ENCODE results near the gene PSMA3. TPM values are rescaled to one million over a fixed set of nuclear protein-coding genes. Genes with fewer than 3 reads are reported as not detected.
A peak's percentile ranks its signal among the peaks of the same experiment; 100 is the strongest.

PSMA3 gene
- total RNA-seq, 1 donor from 2014 or later: 132 TPM

- Histone ChIP-seq H3K27ac (no peak overlapping the region), H3K9me3 (no peaks in the 10 kb centered on the region), H3K4me1 (peaks cover 52% of the 10 kb centered on the region), H3K36me3 (peaks cover 74% of the 10 kb centered on the region), H3K4me3 (no peak overlapping the region), H3K27me3 (ENCODE audit: low read depth) (no peaks in the 10 kb centered on the region)
- ATAC-seq (no peak), DNase-seq (no peak)
- intact Hi-C loops (cut with DNase I): no loop called here
- TF ChIP-seq CTCF (IDR thresholded peaks at IDR 0.05): no peak
These were observed 31.0 kb downstream of the PSMA3 start for GRCh38 chr14:58275527-58276190.

GRCh38 chr14:58276208-58276607 is 31.6 kb downstream of the PSMA3 start:
- H3K4me1 ChIP-seq: peaks cover 56% of the 10 kb centered on the region
- H3K27me3 ChIP-seq (ENCODE audit: low read depth): no peaks in the 10 kb centered on the region
- no peak for ATAC-seq
- TF ChIP-seq CTCF (IDR thresholded peaks at IDR 0.05): no peak
- no peaks in the 10 kb centered on the region for H3K9me3 ChIP-seq
- intact Hi-C loops (cut with DNase I): no loop called here
- H3K36me3 ChIP-seq: peaks cover 69% of the 10 kb centered on the region
- no peak overlapping the region for H3K4me3 ChIP-seq
- no peak for DNase-seq
- no peak overlapping the region for H3K27ac ChIP-seq

- TF ChIP-seq CTCF (IDR thresholded peaks at IDR 0.05): no peak
- no peaks in the 10 kb centered on the region for H3K27me3 ChIP-seq (ENCODE audit: low read depth)
- peaks cover 56% of the 10 kb centered on the region for H3K4me1 ChIP-seq
- H3K4me3 ChIP-seq: no peak overlapping the region
- intact Hi-C loops (cut with DNase I): no loop called here
- no peaks in the 10 kb centered on the region for H3K9me3 ChIP-seq
- H3K27ac ChIP-seq: no peak overlapping the region
- DNase-seq (no peak), ATAC-seq (no peak)
- peaks cover 58% of the 10 kb centered on the region for H3K36me3 ChIP-seq
These were observed 33.5 kb downstream of the PSMA3 start for GRCh38 chr14:58278177-58278576.

- no peak for TF ChIP-seq CTCF (IDR thresholded peaks at IDR 0.05)
- Histone ChIP-seq H3K36me3 (peaks cover 74% of the 10 kb centered on the region), H3K4me3 (no peak overlapping the region), H3K27ac (peak overlapping the region; percentile 64), H3K9me3 (no peaks in the 10 kb centered on the region), H3K4me1 (peaks cover 48% of the 10 kb centered on the region), H3K27me3 (ENCODE audit: low read depth) (no peaks in the 10 kb centered on the region)
- ATAC-seq (peak; percentile 92 to 93), DNase-seq (no peak)
- intact Hi-C loops (cut with DNase I): no loop called here
These were observed 36.5 kb downstream of the PSMA3 start for GRCh38 chr14:58280954-58281787.

- Histone ChIP-seq H3K27ac (peak overlapping the region; percentile 64), H3K27me3 (ENCODE audit: low read depth) (no peaks in the 10 kb centered on the region), H3K4me1 (peaks cover 50% of the 10 kb centered on the region), H3K4me3 (no peak overlapping the region), H3K9me3 (no peaks in the 10 kb centered on the region), H3K36me3 (peaks cover 78% of the 10 kb centered on the region)
- intact Hi-C loops (cut with DNase I): no loop called here
- TF ChIP-seq CTCF (IDR thresholded peaks at IDR 0.05): no peak
- ATAC-seq (peak in 1 of 2 donors; percentile 51), DNase-seq (no peak)
These were observed 37.3 kb downstream of the PSMA3 start for GRCh38 chr14:58281969-58282368.
